ENCODE measurements around the gene SHISA5. TPM values are rescaled to one million over a fixed set of nuclear protein-coding genes. Genes with fewer than 3 reads are reported as not detected.

SHISA5 gene
- total and polyA plus RNA-seq, 2 experiments from 2014 or later: 146 to 166 TPM

GRCh38 chr3:48468329-48468731 is 35.6 kb downstream of the SHISA5 start:
- no peak overlapping the region; the same call in 1 of the 2 replicates for H3K27ac Mint-ChIP-seq
- H3K27me3 ChIP-seq (ENCODE audit: insufficient read depth): no peaks in the 10 kb centered on the region
- peaks cover 18% of the 10 kb centered on the region for H3K27me3 Mint-ChIP-seq (ENCODE audit: insufficient read depth, low read depth, poor library complexity)
- peaks cover 12% of the 10 kb centered on the region for H3K4me1 ChIP-seq (ENCODE audit: insufficient read depth)
- DNase-seq (ENCODE audit: low spot score) (no peak), ATAC-seq (no peak)
- no peak overlapping the region for H3K4me2 ChIP-seq
- no peak overlapping the region for H2AFZ ChIP-seq
- peaks cover 38% of the 10 kb centered on the region for H3K36me3 Mint-ChIP-seq (ENCODE audit: low read depth)
- H3K4me1 Mint-ChIP-seq: peaks cover 33% of the 10 kb centered on the region
- no peaks in the 10 kb centered on the region for H4K20me1 ChIP-seq (replicated peaks; ENCODE audit: insufficient read depth)
- H3K79me2 ChIP-seq (replicated peaks; ENCODE audit: insufficient read depth): peaks cover 24% of the 10 kb centered on the region
- no peaks in the 10 kb centered on the region; the same call in 1 of the 3 replicates for H3K9me3 Mint-ChIP-seq
- H3K36me3 ChIP-seq (ENCODE audit: insufficient read depth): peaks cover 9% of the 10 kb centered on the region; the same call in 1 of the 2 replicates
- no peak overlapping the region for H3K4me3 ChIP-seq
- H3F3A ChIP-seq (replicated peaks; ENCODE audit: low read depth): peaks cover 8% of the 10 kb centered on the region; the same call in 1 of the 2 replicates
- H3K9me2 ChIP-seq (ENCODE audit: insufficient read depth): no peaks in the 10 kb centered on the region
- H3K4me3 Mint-ChIP-seq: no peak overlapping the region
- no peak for TF ChIP-seq ETS1 (IDR thresholded peaks at IDR 0.05)
- TF ChIP-seq JUNB (IDR thresholded peaks at IDR 0.05; ENCODE audit: unreplicated experiment): no peak
- TF ChIP-seq REST (IDR thresholded peaks at IDR 0.05; ENCODE audit: unreplicated experiment): no peak
- TF ChIP-seq ZNF331 (CRISPR knock-in tag; IDR thresholded peaks at IDR 0.05; ENCODE audit: low read depth): no peak
- TF ChIP-seq, protein P1, sequence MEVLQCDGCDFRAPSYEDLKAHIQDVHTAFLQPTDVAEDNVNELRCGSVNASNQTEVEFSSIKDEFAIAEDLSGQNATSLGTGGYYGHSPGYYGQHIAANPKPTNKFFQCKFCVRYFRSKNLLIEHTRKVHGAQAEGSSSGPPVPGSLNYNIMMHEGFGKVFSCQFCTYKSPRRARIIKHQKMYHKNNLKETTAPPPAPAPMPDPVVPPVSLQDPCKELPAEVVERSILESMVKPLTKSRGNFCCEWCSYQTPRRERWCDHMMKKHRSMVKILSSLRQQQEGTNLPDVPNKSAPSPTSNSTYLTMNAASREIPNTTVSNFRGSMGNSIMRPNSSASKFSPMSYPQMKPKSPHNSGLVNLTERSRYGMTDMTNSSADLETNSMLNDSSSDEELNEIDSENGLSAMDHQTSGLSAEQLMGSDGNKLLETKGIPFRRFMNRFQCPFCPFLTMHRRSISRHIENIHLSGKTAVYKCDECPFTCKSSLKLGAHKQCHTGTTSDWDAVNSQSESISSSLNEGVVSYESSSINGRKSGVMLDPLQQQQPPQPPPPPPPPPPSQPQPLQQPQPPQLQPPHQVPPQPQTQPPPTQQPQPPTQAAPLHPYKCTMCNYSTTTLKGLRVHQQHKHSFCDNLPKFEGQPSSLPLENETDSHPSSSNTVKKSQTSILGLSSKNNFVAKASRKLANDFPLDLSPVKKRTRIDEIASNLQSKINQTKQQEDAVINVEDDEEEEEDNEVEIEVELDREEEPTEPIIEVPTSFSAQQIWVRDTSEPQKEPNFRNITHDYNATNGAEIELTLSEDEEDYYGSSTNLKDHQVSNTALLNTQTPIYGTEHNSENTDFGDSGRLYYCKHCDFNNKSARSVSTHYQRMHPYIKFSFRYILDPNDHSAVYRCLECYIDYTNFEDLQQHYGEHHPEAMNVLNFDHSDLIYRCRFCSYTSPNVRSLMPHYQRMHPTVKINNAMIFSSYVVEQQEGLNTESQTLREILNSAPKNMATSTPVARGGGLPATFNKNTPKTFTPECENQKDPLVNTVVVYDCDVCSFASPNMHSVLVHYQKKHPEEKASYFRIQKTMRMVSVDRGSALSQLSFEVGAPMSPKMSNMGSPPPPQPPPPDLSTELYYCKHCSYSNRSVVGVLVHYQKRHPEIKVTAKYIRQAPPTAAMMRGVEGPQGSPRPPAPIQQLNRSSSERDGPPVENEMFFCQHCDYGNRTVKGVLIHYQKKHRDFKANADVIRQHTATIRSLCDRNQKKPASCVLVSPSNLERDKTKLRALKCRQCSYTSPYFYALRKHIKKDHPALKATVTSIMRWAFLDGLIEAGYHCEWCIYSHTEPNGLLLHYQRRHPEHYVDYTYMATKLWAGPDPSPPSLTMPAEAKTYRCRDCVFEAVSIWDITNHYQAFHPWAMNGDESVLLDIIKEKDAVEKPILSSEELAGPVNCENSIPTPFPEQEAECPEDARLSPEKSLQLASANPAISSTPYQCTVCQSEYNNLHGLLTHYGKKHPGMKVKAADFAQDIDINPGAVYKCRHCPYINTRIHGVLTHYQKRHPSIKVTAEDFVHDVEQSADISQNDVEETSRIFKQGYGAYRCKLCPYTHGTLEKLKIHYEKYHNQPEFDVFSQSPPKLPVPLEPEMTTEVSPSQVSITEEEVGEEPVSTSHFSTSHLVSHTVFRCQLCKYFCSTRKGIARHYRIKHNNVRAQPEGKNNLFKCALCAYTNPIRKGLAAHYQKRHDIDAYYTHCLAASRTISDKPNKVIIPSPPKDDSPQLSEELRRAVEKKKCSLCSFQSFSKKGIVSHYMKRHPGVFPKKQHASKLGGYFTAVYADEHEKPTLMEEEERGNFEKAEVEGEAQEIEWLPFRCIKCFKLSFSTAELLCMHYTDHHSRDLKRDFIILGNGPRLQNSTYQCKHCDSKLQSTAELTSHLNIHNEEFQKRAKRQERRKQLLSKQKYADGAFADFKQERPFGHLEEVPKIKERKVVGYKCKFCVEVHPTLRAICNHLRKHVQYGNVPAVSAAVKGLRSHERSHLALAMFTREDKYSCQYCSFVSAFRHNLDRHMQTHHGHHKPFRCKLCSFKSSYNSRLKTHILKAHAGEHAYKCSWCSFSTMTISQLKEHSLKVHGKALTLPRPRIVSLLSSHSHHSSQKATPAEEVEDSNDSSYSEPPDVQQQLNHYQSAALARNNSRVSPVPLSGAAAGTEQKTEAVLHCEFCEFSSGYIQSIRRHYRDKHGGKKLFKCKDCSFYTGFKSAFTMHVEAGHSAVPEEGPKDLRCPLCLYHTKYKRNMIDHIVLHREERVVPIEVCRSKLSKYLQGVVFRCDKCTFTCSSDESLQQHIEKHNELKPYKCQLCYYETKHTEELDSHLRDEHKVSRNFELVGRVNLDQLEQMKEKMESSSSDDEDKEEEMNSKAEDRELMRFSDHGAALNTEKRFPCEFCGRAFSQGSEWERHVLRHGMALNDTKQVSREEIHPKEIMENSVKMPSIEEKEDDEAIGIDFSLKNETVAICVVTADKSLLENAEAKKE (CRISPR knock-in tag; IDR thresholded peaks at IDR 0.05): no peak
- TF ChIP-seq EZH2phosphoT487 (IDR thresholded peaks at IDR 0.05; ENCODE audit: unreplicated experiment): no peak
- TF ChIP-seq EZH2 (IDR thresholded peaks at IDR 0.05; ENCODE audit: low read depth, unreplicated experiment): no peak
- H3K27ac ChIP-seq (ENCODE audit: low read depth): peak overlapping the region; percentile 96; the same call in 1 of the 2 replicates

Data from GM23338 (cell line).